Immature natural killer cell (primary cell): ENCODE measurements around the gene WDR72. TPM values are rescaled to one million over a fixed set of nuclear protein-coding genes. Genes with fewer than 3 reads are reported as not detected.
"Not testable (repeated sequence)": the region's sequence is repeated elsewhere in the genome, so short reads cannot be mapped to it uniquely, and the experiment has no call there.

ENCODE experiments used
- DNase-seq, 3 donors: peaks; one replicate each; pipeline ENCODE4 v3.0.0; 2022; ENCODE audit warnings: mixed read lengths in 1 of 3
- H3K27ac Mint-ChIP-seq, 6 donors: one replicate each; pipeline ENCODE4 v1.8.0; 2020; ENCODE audit warnings: mixed read lengths in 6 of 6, mild to moderate bottlenecking in 5 of 6, inconsistent platforms in 4 of 6, moderate library complexity in 3 of 6
- H3K27me3 Mint-ChIP-seq, 3 donors: one replicate each; pipeline ENCODE4 v1.8.0; 2020 to 2021; ENCODE audit warnings: low read depth in 3 of 3, mild to moderate bottlenecking in 3 of 3, mixed read lengths in 3 of 3, moderate library complexity in 3 of 3, inconsistent platforms in 1 of 3
- H3K36me3 Mint-ChIP-seq, 3 donors: one replicate each; pipeline ENCODE4 v1.8.0; 2020; ENCODE audit warnings: mixed read lengths in 3 of 3, inconsistent platforms in 2 of 3, mild to moderate bottlenecking in 2 of 3
- H3K4me1 Mint-ChIP-seq, 2 donors: one replicate each; pipeline ENCODE4 v1.8.0; 2020; ENCODE audit warnings: inconsistent platforms in 2 of 2, mild to moderate bottlenecking in 2 of 2, mixed read lengths in 2 of 2, moderate library complexity in 1 of 2
- H3K4me3 Mint-ChIP-seq, 5 donors: one replicate each; pipeline ENCODE4 v1.8.0; 2020; ENCODE audit warnings: mild to moderate bottlenecking in 5 of 5, mixed read lengths in 5 of 5, inconsistent platforms in 3 of 5, moderate library complexity in 3 of 5
- H3K9me3 Mint-ChIP-seq, 6 donors: one replicate each; pipeline ENCODE4 v1.8.0; 2020; ENCODE audit warnings: mild to moderate bottlenecking in 6 of 6, mixed read lengths in 6 of 6, inconsistent platforms in 4 of 6, moderate library complexity in 3 of 6
- polyA plus RNA-seq, 3 donors: library from polyadenylated mRNA; unstranded; fragments of 300-500 nt; fragmentation: Illumina TruSeq; gene quantifications; one replicate each; pipeline ENCODE4 v1.2.3, GENCODE V29; 2021

Gene WDR72
- polyA plus RNA-seq, 3 donors from 2014 or later = 0.11 TPM; not detected in 2

DNA sequence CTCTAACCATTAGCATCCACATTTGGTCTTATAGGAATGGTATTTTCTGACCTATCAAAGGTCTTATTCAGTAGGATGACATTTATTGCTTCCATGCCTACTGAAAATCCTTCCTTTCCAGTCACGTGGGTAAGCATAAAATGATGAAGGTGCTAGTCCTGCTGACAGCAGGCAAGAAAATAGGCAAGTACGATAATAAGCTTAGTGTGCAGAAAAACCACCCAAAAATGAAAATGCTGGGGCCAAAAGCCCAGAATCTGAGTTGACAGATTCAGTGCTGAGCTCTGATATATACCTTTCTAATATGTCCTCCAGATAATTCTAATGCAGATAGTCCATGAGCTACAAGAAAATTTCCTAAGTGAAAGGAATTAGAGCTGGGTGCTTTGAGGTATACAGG lies 194.8 kb downstream of the WDR72 start:
- H3K36me3 Mint-ChIP-seq = no peaks in the 10 kb centered on the region

DNA sequence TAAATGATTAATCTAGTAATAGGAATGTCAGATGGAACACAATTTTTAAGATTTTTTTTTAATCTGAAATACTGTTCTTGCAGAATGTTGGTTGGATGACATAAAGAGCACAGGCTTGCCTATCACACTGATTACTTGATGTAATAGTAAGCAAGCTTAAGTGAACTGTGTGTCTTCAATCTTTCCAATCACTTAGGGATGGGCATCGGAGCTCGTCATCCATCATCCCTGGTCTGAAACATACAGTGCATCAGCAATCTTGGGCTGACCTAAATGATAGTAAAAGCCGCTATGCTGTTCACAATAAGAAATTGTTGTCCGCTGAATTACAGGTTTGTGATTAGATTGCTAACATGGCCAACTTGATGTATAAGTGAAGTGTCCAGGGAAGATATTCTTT lies 195.8 kb downstream of the WDR72 start:
- Mint-ChIP-seq H3K27me3 (peaks cover 0 to 2% (median 0%) of the 10 kb centered on the region in 3 donors), H3K27ac (no peak overlapping the region), H3K4me3 (no peak overlapping the region), H3K9me3 (peaks cover 0 to 10% (median 4%) of the 10 kb centered on the region in 6 donors), H3K4me1 (no peaks in the 10 kb centered on the region), H3K36me3 (no peaks in the 10 kb centered on the region)
- no peak for DNase-seq

More for the DNA sequence above, 194.8 kb downstream of the WDR72 start:
- peaks cover 0 to 2% (median 0%) of the 10 kb centered on the region in 3 donors for H3K27me3 Mint-ChIP-seq
- H3K9me3 Mint-ChIP-seq = peaks cover 0 to 7% (median 5%) of the 10 kb centered on the region in 6 donors
- no peak overlapping the region for H3K4me3 Mint-ChIP-seq
- no peak for DNase-seq
- H3K4me1 Mint-ChIP-seq = no peaks in the 10 kb centered on the region
- no peak overlapping the region for H3K27ac Mint-ChIP-seq

DNA sequence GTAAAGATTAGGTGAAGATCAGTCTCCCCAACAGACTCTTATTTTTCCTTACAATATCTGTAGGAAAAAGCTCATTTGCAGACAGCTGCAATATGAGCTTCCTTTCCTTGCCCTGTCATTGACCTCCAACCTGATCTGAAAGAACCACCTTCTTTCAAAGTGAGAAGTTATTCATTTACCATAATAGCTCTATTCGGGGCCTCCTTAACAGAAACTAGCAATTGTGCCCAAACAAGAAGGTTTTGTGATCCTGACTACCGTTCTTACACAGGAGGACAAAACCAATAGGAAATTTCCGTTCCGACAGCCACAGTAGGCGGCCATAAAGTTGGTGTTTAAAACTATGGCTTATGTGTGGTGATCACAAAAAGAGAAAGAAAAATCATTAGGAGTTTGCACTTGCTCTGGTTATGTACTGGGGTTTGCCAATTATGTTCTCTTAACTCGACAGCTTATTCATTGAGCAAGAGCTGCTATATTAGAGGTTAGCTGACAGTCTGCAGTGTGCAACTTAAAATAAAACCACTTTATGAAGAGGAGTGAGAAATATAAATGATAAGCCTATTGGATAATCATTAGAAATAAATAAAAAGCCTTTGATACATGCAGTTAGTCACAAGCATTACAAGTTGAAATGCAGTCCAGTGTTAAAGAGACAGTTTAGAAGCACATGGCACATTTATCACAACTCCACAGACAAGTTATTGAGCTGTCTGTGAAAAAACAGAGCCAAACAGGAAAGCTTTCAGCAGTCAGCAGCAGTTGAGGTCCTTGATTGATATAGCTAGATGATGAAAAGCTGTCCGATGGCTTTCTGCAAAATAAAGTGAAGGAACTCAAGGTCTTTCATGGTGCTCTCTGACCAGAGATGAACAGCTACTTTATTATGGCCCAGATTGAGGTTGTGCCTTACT lies 199.8 kb downstream of the WDR72 start:
- no peaks in the 10 kb centered on the region for H3K4me1 Mint-ChIP-seq
- peaks cover 0 to 1% (median 0%) of the 10 kb centered on the region in 3 donors for H3K27me3 Mint-ChIP-seq
- H3K27ac Mint-ChIP-seq = no peak overlapping the region
- no peak for DNase-seq
- H3K36me3 Mint-ChIP-seq = no peaks in the 10 kb centered on the region
- H3K4me3 Mint-ChIP-seq = no peak overlapping the region
- peaks cover 0 to 6% (median 0%) of the 10 kb centered on the region in 6 donors for H3K9me3 Mint-ChIP-seq

DNA sequence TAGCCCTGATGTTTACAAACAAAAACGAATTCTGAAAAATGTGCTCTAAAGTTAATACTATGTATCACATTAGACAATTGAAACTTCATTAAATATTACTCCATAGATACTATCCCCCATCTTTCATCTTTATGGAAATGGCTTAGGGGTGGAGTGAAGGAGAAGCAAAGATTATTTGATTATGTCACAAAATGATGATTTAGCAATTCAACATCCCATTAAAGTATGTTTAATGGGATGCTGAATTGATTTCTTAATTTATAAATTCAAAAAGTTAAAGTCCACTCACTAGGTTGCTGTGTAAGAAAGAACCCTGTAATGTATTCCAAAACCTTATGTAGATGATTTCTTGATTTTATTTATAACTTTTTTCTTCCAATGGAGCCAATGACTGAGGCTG lies 201.1 kb downstream of the WDR72 start:
- peaks cover 0 to 6% (median 0%) of the 10 kb centered on the region in 6 donors for H3K9me3 Mint-ChIP-seq
- H3K27ac Mint-ChIP-seq = no peak overlapping the region
- no peaks in the 10 kb centered on the region for H3K4me1 Mint-ChIP-seq
- no peak overlapping the region for H3K4me3 Mint-ChIP-seq
- no peaks in the 10 kb centered on the region for H3K36me3 Mint-ChIP-seq
- H3K27me3 Mint-ChIP-seq = peaks cover 0 to 1% (median 0%) of the 10 kb centered on the region in 3 donors
- DNase-seq = no peak

GRCh38 chr15:53555226-53555625 lies 204.2 kb downstream of the WDR72 start:
- Mint-ChIP-seq H3K27me3 (peaks cover 0 to 1% (median 0%) of the 10 kb centered on the region in 3 donors), H3K4me3 (no peak overlapping the region), H3K36me3 (no peaks in the 10 kb centered on the region), H3K27ac (no peak overlapping the region), H3K9me3 (peaks cover 0 to 6% (median 3%) of the 10 kb centered on the region in 6 donors), H3K4me1 (no peaks in the 10 kb centered on the region)
- DNase-seq = no peak

DNA sequence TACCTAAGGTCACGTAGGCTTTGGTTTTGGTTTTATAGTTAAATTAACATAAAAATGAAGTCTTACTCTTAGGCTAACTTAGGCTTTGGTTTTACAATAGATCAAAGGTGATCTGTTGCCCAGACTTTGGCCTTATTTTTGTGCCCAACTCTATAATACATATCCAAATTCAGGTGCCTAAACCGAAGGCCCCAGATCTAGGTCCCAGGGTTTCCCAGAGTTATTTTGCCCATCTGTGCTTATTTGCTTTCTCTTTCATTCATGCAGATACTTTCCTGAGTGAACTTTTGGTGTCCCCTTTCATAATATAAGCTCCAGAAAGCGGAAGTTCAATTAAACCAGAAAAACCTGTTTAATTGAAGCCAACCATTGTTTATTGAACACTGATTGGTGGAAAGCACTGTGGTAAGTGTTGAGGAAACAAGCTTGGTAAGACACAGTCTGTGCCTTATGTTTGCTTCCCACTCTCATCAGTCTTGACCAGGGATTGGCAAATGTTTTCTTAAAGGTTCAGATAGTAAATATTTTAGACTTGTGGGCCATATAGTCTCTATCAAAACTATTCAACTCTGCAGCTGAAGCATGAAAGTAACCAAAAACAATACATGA lies 209.7 kb downstream of the WDR72 start:
- Mint-ChIP-seq H3K27me3 (no peaks in the 10 kb centered on the region), H3K4me3 (no peak overlapping the region), H3K9me3 (peaks cover 2 to 10% (median 4%) of the 10 kb centered on the region in 6 donors), H3K27ac (no peak overlapping the region), H3K36me3 (no peaks in the 10 kb centered on the region), H3K4me1 (no peaks in the 10 kb centered on the region)
- DNase-seq = no peak

DNA sequence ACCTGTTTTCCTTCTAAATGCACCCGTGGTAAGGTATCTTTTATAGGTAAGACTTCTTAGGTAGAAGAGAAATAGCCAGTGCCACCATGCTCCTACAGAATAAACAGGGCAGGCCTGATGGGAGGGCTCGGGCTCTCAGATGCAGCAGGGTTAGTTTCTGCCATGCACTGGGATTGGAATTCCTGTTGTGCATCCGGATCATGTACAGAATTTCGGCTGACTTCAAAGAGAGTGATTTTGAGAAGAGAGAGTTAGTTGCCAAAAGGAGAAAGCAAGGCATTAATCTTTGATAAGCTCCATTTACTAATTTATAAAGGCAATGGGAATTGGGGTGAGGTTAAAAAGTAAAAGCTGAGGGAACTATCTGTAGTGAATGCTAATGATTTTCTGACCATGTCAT lies 211.2 kb downstream of the WDR72 start:
- H3K4me1 Mint-ChIP-seq = no peaks in the 10 kb centered on the region
- no peaks in the 10 kb centered on the region for H3K27me3 Mint-ChIP-seq
- no peak overlapping the region for H3K27ac Mint-ChIP-seq
- peaks cover 3 to 10% (median 5%) of the 10 kb centered on the region in 6 donors for H3K9me3 Mint-ChIP-seq
- no peaks in the 10 kb centered on the region for H3K36me3 Mint-ChIP-seq
- no peak overlapping the region for H3K4me3 Mint-ChIP-seq
- DNase-seq = no peak

- H3K27ac Mint-ChIP-seq, H3K4me1 Mint-ChIP-seq, H3K36me3 Mint-ChIP-seq, H3K27me3 Mint-ChIP-seq, H3K4me3 Mint-ChIP-seq, DNase-seq: not testable (repeated sequence)
- peaks cover 4 to 17% (median 9%) of the 10 kb centered on the region in 6 donors for H3K9me3 Mint-ChIP-seq
These were observed 218.7 kb downstream of the WDR72 start for GRCh38 chr15:53540626-53541300.

GRCh38 chr15:53539878-53540277 lies 219.6 kb downstream of the WDR72 start:
- Mint-ChIP-seq H3K27ac (no peak overlapping the region), H3K27me3 (peaks cover 0 to 3% (median 0%) of the 10 kb centered on the region in 3 donors), H3K4me3 (no peak overlapping the region), H3K4me1 (no peaks in the 10 kb centered on the region), H3K36me3 (no peaks in the 10 kb centered on the region), H3K9me3 (peaks cover 4 to 26% (median 9%) of the 10 kb centered on the region in 6 donors)
- no peak for DNase-seq

- Mint-ChIP-seq H3K9me3 (peaks cover 4 to 26% (median 6%) of the 10 kb centered on the region in 6 donors), H3K4me3 (no peak overlapping the region), H3K27me3 (peaks cover 0 to 3% (median 0%) of the 10 kb centered on the region in 3 donors), H3K4me1 (no peaks in the 10 kb centered on the region), H3K36me3 (no peaks in the 10 kb centered on the region), H3K27ac (no peak overlapping the region)
- DNase-seq = no peak
These were observed 222.9 kb downstream of the WDR72 start for GRCh38 chr15:53536479-53537120.

DNA sequence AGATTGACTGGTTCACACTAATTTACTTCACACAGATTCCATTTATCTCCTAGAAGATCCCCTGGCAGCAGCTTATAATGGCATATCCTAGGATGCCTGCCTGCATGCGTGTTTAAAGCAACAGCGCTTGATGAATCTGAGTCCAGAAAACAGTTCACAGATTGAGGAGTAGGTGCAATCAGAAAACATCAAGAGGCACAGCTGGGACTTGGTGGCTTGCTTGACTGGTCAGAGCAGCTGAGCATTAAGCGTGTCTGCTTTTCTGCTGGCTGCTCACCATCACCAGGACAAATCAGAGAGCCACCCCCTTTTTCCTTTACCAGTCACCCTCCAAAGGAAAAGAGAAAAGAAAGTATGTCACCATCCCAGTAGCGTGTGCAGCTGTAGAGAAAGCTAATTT lies 223.6 kb downstream of the WDR72 start:
- Mint-ChIP-seq H3K27me3 (peaks cover 0 to 3% (median 0%) of the 10 kb centered on the region in 3 donors), H3K9me3 (peaks cover 4 to 26% (median 7%) of the 10 kb centered on the region in 6 donors), H3K4me1 (no peaks in the 10 kb centered on the region), H3K36me3 (no peaks in the 10 kb centered on the region), H3K4me3 (no peak overlapping the region), H3K27ac (no peak overlapping the region)
- DNase-seq = no peak

- peaks cover 0 to 3% (median 0%) of the 10 kb centered on the region in 3 donors for H3K27me3 Mint-ChIP-seq
- no peak for DNase-seq
- peaks cover 0 to 13% (median 4%) of the 10 kb centered on the region in 6 donors for H3K9me3 Mint-ChIP-seq
- H3K4me1 Mint-ChIP-seq = no peaks in the 10 kb centered on the region
- H3K36me3 Mint-ChIP-seq = no peaks in the 10 kb centered on the region
- H3K4me3 Mint-ChIP-seq = no peak overlapping the region
- H3K27ac Mint-ChIP-seq = no peak overlapping the region
These were observed 225.2 kb downstream of the WDR72 start for GRCh38 chr15:53534105-53534839.

GRCh38 chr15:53530761-53531160 lies 228.7 kb downstream of the WDR72 start:
- no peaks in the 10 kb centered on the region for H3K4me1 Mint-ChIP-seq
- H3K27me3 Mint-ChIP-seq = peaks cover 0 to 3% (median 0%) of the 10 kb centered on the region in 3 donors
- no peaks in the 10 kb centered on the region for H3K36me3 Mint-ChIP-seq
- no peak for DNase-seq
- H3K9me3 Mint-ChIP-seq = peaks cover 0 to 15% (median 6%) of the 10 kb centered on the region in 6 donors
- H3K4me3 Mint-ChIP-seq = no peak overlapping the region
- H3K27ac Mint-ChIP-seq = no peak overlapping the region
